ENCODE results near the gene GPATCH2.

Gene GPATCH2

GRCh38 chr1:217622042-217622441, 8.8 kb downstream of the GPATCH2 start:
- peaks cover 0 to 18% (median 8%) of the 10 kb centered on the region in 3 donors for H3K36me3 ChIP-seq
- H3K27ac ChIP-seq = no peak overlapping the region
- peaks cover 0 to 2% (median 0%) of the 10 kb centered on the region in 4 donors for H3K4me1 ChIP-seq
- no peaks in the 10 kb centered on the region for H3K9me3 ChIP-seq
- no peak for TF ChIP-seq CTCF (IDR thresholded peaks at IDR 0.05)
- DNase-seq = no peak
- no peak overlapping the region for H3K4me3 ChIP-seq
- no peaks in the 10 kb centered on the region for H3K27me3 ChIP-seq
- intact Hi-C loops (cut with DNase I; ENCODE audit: low total_unique reads) = no loop called here

- Histone ChIP-seq H3K36me3 (peaks cover 0 to 18% (median 8%) of the 10 kb centered on the region in 3 donors), H3K9me3 (no peaks in the 10 kb centered on the region), H3K4me3 (no peak overlapping the region), H3K4me1 (no peaks in the 10 kb centered on the region), H3K27ac (no peak overlapping the region), H3K27me3 (no peaks in the 10 kb centered on the region)
- intact Hi-C loops (cut with DNase I; ENCODE audit: low total_unique reads) = no loop called here
- TF ChIP-seq CTCF (IDR thresholded peaks at IDR 0.05) = no peak
- DNase-seq = no peak
These were observed 10.1 kb downstream of the GPATCH2 start for GRCh38 chr1:217620814-217621213.

GRCh38 chr1:217617126-217617525, 13.8 kb downstream of the GPATCH2 start:
- Histone ChIP-seq H3K4me3 (no peak overlapping the region), H3K27me3 (no peaks in the 10 kb centered on the region), H3K4me1 (no peaks in the 10 kb centered on the region), H3K36me3 (peaks cover 0 to 18% (median 13%) of the 10 kb centered on the region in 3 donors), H3K9me3 (no peaks in the 10 kb centered on the region), H3K27ac (no peak overlapping the region)
- DNase-seq = no peak
- TF ChIP-seq CTCF (IDR thresholded peaks at IDR 0.05) = no peak
- intact Hi-C loops (cut with DNase I; ENCODE audit: low total_unique reads) = no loop called here

GRCh38 chr1:217614200-217614712, 16.6 kb downstream of the GPATCH2 start:
- H3K4me1 ChIP-seq = no peaks in the 10 kb centered on the region
- H3K4me3 ChIP-seq = no peak overlapping the region
- intact Hi-C loops (cut with DNase I; ENCODE audit: low total_unique reads) = no loop called here
- TF ChIP-seq CTCF (IDR thresholded peaks at IDR 0.05) = no peak
- H3K27ac ChIP-seq = no peak overlapping the region
- peaks cover 15 to 18% (median 16%) of the 10 kb centered on the region in 3 donors for H3K36me3 ChIP-seq
- DNase-seq = no peak
- no peaks in the 10 kb centered on the region for H3K9me3 ChIP-seq
- H3K27me3 ChIP-seq = no peaks in the 10 kb centered on the region

- Histone ChIP-seq H3K4me3 (no peak overlapping the region), H3K36me3 (peaks cover 16 to 28% (median 24%) of the 10 kb centered on the region in 3 donors), H3K4me1 (no peaks in the 10 kb centered on the region), H3K9me3 (no peaks in the 10 kb centered on the region), H3K27ac (no peak overlapping the region), H3K27me3 (no peaks in the 10 kb centered on the region)
- no peak for DNase-seq
- intact Hi-C loops (cut with DNase I; ENCODE audit: low total_unique reads) = no loop called here
- TF ChIP-seq CTCF (IDR thresholded peaks at IDR 0.05) = no peak
These were observed 25.5 kb downstream of the GPATCH2 start for GRCh38 chr1:217605390-217605789.

GRCh38 chr1:217602380-217602779, 28.5 kb downstream of the GPATCH2 start:
- Histone ChIP-seq H3K27me3 (no peaks in the 10 kb centered on the region), H3K4me3 (no peak overlapping the region), H3K4me1 (no peaks in the 10 kb centered on the region), H3K36me3 (peaks cover 0 to 28% (median 9%) of the 10 kb centered on the region in 3 donors), H3K9me3 (no peaks in the 10 kb centered on the region), H3K27ac (no peak overlapping the region)
- intact Hi-C loops (cut with DNase I; ENCODE audit: low total_unique reads) = no loop called here
- no peak for TF ChIP-seq CTCF (IDR thresholded peaks at IDR 0.05)
- no peak for DNase-seq
